GM18505 (cell line): Measurements from ENCODE around the gene ANO10.
"Not testable (repeated sequence)": the region's sequence is repeated elsewhere in the genome, so short reads cannot be mapped to it uniquely, and the experiment has no call there.

Experiments used
- ATAC-seq: cut with Tn5 transposase; IDR thresholded peaks from one replicate; pipeline ENCODE4 v1.9.1; 2021; ENCODE audit not compliant: unreplicated experiment
- POLR2A ChIP-seq: IDR thresholded peaks from 4 replicates; pipeline ENCODE4 v1.6.1; 2011; ENCODE audit warnings: borderline replicate concordance; ENCODE audit not compliant: insufficient read depth, insufficient read length; ENCODE audit errors: extremely low read depth

Gene ANO10

DNA sequence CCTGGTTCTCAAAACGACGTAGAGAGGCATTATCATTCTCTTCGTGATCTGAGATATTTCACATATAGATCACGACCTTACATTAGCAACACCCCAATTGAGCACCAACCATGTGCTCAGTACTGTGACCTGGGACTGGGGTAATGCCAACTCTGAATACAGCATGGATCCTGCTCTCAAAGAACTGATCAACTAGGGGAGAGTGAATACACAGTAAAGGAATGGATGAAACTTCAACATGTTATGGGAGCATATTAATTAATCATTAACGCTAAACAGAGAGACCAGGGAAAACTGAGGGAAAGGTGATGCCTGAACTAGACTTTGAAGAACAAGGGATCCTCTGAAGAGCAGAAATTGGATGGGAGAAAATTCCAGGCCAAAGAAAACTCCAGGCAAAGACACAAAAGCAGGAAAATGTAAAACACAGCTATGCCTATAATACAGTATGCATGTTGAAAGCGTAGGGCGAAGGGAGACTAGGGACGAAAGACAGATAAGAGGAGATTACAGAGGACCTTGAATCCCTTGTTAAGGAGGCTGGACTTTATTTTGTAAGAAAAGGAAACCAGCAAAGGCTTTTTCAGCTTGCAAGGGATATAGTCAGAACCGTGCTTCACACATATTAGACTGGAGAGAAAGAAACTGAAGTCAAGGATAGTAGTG is 105.7 kb downstream of the ANO10 start:
- TF ChIP-seq POLR2A = no peak
- no peak for ATAC-seq

DNA sequence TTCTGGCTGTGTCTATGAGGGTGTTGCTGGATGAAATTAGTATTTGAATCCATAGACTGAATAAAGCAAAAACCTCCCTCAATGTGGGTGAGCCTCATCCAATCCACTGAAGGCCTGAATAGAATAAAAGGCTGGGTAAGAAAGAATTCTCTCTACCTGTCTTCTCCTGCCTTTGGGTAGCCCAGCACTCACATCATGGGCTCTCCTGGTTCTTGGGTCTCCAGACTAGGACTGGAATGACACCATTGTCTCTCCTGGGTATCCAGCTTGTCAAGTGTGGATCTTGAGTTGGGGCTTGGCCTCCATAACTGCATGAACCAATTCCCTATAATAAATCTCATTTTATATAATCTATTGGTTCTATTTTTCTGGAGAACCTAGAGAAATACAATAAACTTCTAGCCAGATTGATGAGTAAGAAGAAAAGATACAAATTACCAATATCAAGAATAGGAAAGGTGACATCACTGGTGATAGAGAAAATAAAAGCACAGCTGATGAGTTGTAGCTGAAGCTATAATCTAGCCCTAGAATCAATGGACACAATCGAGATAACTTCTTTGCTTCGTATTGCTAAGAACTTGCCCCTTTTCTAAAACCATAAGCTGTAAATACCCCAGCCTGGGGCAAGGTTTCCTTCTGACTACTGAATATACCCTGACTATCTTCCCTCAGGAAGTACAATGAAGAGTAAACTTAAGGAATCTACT is 106.4 kb downstream of the ANO10 start:
- TF ChIP-seq POLR2A = no peak
- no peak for ATAC-seq

DNA sequence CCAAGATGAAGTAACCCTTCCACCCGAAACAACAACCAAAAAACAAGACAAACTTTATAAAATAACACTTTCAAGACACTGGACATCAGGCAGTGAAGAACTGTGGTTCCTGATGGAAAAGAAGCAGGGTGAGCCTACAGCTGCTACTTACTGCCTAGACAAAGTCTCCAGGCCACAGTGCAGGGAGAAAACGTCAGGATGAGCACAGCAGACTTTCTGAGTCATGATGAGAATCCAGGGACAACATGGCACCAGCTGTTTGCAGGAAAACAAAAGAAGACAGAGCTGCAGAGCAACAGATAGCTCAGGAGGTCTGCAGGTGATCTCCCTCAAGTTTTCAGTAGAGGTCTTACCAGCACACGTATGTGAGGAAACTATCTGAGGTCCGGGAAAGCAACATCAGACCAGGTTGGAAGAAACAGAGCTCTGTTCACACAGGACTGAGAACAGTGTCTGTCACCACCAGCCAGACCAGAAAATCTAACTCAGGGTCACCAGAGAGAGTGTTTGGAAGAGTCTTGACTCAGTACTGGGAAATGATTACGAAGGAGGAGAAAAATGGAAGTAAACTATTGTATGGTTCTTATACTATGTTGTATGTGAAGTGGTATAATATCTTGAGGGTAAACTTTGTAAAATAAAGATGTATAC is 108.9 kb downstream of the ANO10 start:
- no peak for ATAC-seq
- TF ChIP-seq POLR2A = no peak

DNA sequence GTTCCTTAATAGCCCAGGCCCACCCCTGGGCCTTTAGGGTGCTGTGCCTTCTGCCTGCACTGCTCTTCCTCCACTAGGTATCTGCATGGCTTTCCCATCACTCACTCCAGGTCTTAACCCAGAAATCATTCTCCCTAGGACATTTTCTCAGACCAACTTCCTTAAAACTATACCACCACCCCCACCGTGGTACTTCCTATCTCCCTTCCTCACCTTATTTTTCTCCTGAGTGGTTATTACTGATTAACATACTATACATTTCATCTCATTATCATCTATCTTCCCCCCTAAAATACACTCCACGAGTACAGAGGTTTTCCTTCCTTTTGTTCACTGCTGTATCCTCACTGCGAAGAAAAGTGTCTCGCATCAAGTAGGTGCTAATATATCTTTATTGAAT is 115.2 kb downstream of the ANO10 start:
- no peak for TF ChIP-seq POLR2A
- no peak for ATAC-seq

DNA sequence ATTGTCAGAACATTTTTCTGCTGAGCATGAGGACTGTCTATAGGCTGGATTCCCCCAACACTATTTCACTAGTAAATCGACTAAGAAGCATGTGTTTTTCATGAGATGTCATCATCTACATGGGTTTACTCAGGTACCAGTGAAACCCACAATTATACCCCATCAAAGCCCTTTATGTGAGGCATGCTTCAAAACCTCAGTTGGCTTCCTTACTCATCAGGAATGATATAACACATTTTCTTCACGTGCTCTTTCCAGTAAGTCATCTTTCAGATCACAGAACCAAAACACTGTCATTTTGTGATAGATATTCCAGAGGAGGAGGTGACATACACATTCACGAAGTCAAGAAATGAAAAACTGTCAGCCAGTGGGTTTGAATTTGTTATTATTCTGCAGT is 116.5 kb downstream of the ANO10 start:
- no peak for ATAC-seq

DNA sequence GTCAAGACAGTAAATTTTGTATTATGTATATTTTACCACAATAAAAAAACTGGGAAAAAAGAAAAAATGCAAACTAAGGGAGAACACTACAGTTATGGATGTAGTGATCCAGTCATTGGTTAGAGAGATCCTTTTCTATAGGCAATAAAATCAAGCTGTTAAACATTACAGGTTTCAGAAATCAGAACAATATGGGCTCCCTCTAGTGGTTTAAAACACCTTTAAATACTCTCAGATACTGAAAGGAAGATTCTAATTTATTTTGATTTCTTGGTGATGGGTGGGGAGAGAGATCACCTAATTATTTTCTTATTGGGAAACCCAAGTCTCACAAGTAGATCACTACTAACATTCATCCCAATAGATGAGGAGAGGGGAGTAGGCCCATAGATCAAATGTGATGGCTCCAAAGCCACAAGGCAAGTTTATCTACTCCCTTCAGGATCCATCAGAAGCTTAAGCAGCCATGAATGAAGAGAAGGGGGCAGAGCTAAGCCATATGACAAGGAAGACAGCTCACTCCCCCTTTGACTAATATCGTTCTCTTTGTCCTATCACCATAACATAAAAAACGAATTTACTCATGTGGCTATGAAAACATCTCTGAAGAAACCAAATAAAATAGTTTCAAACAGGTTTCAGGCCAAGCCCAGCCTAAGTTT is 118.6 kb downstream of the ANO10 start:
- no peak for ATAC-seq
- no peak for TF ChIP-seq POLR2A

More for the DNA sequence above, 116.5 kb downstream of the ANO10 start:
- no peak for TF ChIP-seq POLR2A

DNA sequence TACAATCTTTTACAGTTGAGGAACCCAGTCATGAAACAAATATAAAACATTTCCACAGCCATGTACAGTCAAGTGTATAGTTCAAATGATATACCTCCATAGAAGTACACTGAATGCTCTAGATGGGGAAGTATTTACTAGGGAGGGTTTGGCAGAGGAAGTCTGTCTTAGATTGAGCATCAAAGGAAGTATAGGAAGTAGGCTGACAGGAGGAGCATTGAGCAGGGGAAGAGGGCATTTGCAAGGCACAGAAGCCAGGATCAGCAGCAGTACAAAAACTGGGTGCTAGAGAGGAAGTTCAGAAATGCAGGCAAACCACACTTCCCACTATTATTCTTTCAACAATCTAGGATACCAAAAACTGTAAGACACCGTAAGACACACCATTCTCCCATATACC is 122.6 kb downstream of the ANO10 start:
- ATAC-seq = no peak
- TF ChIP-seq POLR2A = no peak

DNA sequence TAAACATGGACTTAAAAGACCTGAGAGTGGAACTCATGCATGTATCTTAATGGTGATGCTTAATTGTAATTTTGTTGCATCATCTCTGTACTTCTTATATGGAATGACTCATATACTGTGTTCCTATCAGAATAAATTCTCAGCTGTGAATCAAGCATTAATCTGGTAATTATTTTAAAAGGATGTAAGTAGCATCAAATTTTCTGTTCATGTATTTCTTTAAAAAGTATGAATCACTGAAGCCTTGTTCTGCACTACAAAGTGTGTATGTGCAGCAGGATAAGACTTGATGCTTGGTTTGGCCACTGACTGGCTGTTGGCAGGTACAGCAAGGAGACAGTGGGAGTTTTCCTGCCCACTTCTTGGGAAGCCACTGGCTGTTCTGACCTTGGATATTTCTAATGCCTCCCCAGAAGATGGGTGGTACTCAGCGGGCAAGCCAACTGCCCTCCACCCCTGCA is 123.9 kb downstream of the ANO10 start:
- no peak for ATAC-seq
- TF ChIP-seq POLR2A = no peak

DNA sequence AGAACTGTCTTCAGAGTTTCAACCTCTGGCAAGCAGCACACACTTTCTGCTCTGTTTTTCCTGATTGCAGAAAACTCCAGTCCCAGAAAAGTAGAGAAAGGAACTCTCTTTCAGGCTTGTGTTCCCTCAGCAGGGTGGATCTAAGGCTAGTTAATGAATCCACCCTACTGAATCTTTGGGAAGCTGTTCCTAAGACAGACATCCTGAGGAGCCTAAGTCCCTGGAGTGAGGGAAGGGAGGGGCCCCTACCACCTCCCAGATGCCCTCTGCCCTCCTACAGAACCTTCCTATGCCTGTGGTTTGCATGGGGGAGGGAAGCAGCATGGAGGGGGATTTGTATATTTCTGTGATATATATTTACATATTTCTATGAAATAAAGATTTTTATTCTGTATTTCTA is 124.4 kb downstream of the ANO10 start:
- ATAC-seq = no peak
- no peak for TF ChIP-seq POLR2A

DNA sequence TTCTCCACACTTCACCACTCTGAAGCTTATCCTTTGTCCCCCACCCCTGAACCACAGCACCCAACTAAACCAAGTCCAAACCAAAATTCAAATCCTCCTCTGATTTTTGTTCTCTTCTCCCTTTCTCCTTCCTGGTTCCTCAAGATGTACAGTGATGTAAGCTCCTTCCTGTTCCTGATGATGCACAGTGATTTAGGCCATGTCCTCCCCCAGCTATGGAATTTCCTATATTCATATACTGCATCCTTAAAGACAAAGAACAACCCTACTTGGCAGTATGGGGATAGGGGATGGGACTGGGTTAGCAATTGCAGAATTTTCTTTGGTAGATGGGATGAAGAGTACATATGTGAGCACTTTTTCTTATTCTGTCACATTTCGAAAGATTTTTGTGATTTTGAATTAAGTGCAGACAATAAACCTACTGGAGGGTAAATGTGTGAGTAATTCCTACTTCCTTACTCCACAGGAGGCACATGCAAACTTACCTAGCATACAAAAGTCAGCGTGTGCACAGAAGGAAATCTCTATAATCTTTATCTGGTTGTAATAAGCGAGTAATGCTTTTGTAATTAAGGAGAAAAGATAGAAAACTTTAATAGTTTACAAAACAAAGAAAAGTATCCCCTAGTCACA is 125.0 kb downstream of the ANO10 start:
- no peak for TF ChIP-seq POLR2A
- no peak for ATAC-seq

DNA sequence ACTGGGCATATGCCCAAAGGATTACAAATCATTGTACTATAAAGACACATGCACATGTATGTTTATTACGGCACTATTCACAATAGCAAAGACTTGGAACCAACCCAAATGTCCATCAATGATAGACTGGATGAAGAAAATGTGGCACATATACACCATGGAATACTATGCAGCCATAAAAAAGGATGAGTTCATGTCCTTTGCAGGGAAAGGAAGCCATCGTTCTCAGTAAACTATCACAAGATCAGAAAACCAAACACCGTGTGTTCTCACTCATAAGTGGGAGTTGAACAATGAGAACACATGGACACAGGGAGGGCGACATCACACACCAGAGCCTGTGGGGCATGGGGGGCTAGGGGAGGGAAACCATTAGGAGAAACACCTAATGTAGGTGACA is 128.9 kb downstream of the ANO10 start:
- not testable (repeated sequence) for ATAC-seq

DNA sequence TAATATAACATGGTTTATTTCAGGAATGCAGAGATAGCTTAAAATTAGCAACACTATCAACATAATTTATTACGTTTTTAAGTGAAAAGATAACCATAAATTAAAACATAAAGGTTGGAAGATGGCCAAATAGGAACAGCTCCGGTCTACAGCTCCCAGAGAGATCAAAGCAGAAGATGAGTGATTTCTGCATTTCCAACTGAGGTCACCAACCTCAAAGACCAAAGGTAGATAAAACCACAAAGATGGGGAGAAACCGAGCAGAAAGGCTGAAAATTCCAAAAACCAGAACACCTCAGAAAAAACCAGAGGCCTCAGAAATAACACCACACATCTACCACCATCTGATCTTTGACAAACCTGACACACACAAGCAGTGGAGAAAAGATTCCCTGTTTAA is 130.0 kb downstream of the ANO10 start:
- ATAC-seq = not testable (repeated sequence)

DNA sequence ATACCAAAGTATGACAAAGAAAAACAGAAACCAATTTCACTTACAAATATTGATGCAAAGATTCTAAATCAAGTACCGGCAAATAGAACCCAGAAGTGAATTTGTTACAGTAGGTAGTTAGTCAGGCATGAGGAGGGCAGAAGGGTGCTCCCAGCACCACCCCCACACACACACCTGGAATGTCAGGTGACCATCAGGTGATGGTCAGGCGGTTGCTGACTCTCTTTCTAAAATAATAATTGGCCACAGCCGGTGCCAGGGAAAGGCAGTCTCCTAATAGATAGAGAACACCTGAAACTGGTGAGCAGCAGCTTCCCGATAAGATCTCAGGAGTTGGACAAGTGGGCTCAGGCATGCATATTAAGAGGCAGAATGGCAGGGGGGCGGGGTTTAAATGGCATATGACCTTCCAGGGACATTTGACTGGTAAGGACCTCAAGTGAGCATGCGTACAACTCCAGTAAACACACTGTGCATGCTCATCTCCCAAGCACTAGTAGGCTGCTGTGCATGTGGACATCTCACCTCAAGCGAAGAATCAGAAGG is 131.1 kb downstream of the ANO10 start:
- TF ChIP-seq POLR2A = no peak
- no peak for ATAC-seq

DNA sequence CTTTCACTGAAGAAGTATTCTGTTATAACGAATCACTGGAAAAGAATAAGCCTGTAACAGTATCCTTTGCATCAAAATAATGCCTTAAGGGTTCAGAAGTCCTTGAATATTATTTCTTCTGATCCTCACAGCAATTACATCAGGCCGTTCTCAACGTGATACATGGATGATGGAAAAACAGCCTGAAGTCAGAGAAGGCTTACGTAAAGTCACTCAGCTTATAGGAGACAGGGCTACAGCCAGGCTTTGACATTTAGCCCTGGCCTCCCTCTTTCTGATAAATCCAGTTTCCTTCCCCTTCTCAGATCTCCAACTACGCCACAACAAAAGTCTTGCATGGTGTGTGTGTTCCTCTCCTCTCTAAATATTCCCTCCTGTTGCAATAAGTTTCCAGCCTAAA is 131.9 kb downstream of the ANO10 start:
- ATAC-seq = no peak
- TF ChIP-seq POLR2A = no peak

DNA sequence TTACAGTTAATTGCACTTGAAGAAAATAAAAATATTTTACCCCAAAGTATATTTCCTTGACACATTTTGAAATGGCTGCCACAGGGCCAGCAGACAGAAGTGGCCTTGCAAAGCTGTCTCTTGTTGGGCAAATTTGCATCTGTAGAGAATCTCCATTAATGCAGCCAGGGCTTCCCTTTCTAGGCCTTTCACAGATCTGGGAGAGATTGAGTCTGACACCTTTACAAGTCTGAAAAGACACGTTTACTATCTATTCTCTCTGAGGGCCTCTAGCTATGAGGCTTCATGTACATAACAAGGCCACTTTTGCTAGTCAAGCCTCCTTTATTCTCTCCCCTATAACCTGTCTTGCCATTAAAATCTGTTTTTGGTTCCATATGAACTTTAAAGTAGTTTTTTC is 135.9 kb downstream of the ANO10 start:
- TF ChIP-seq POLR2A = no peak
- no peak for ATAC-seq
